ENCODE data around the gene ICE1. TPM values are rescaled to one million over a fixed set of nuclear protein-coding genes. Genes with fewer than 3 reads are reported as not detected.

Gene ICE1
- total RNA-seq, 1 experiment from 2014 or later: 30.6 TPM

GRCh38 chr5:5533927-5534326 is 111.5 kb downstream of the ICE1 start:
- no peaks in the 10 kb centered on the region for H3K4me1 Mint-ChIP-seq (ENCODE audit: low read depth, unreplicated experiment)
- TF ChIP-seq, protein P1, sequence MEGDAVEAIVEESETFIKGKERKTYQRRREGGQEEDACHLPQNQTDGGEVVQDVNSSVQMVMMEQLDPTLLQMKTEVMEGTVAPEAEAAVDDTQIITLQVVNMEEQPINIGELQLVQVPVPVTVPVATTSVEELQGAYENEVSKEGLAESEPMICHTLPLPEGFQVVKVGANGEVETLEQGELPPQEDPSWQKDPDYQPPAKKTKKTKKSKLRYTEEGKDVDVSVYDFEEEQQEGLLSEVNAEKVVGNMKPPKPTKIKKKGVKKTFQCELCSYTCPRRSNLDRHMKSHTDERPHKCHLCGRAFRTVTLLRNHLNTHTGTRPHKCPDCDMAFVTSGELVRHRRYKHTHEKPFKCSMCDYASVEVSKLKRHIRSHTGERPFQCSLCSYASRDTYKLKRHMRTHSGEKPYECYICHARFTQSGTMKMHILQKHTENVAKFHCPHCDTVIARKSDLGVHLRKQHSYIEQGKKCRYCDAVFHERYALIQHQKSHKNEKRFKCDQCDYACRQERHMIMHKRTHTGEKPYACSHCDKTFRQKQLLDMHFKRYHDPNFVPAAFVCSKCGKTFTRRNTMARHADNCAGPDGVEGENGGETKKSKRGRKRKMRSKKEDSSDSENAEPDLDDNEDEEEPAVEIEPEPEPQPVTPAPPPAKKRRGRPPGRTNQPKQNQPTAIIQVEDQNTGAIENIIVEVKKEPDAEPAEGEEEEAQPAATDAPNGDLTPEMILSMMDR (IDR thresholded peaks at IDR 0.05; ENCODE audit: insufficient read depth in 1 of 2, low read depth in 1 of 2, low read length in 1 of 2, severe bottlenecking in 1 of 2, unreplicated experiment in 1 of 2): no peak
- H3K27me3 Mint-ChIP-seq (ENCODE audit: insufficient read depth, unreplicated experiment): no peaks in the 10 kb centered on the region
- POLR2A ChIA-PET: no interaction called here
- no peaks in the 10 kb centered on the region for H3K36me3 Mint-ChIP-seq (ENCODE audit: insufficient read depth, unreplicated experiment)
- H3K4me1 ChIP-seq: no peaks in the 10 kb centered on the region
- BruUV-seq (replicated peaks): no TSS peak
- intact Hi-C loops (cut with micrococcal nuclease; ENCODE audit: unreplicated experiment): no loop called here
- no peak overlapping the region for H3K4me3 Mint-ChIP-seq (ENCODE audit: unreplicated experiment)
- H3K9me3 ChIP-seq: no peaks in the 10 kb centered on the region
- H3K27me3 ChIP-seq (replicated peaks; ENCODE audit: control insufficient read depth, insufficient read depth, low read length): no peaks in the 10 kb centered on the region
- no peaks in the 10 kb centered on the region for H3K36me3 ChIP-seq (ENCODE audit: control insufficient read depth, insufficient read depth, low read length)
- no peak overlapping the region for H3K27ac Mint-ChIP-seq (ENCODE audit: unreplicated experiment)
- DNase-seq: no peak
- CTCF ChIA-PET: no interaction called here
- no peaks in the 10 kb centered on the region for H3K9me3 Mint-ChIP-seq (ENCODE audit: unreplicated experiment)
- no peak overlapping the region for H3K4me3 ChIP-seq (ENCODE audit: low read depth, low read length)

- CTCF ChIA-PET: no interaction called here
- Histone ChIP-seq H3K27me3 (replicated peaks; ENCODE audit: control insufficient read depth, insufficient read depth, low read length) (no peaks in the 10 kb centered on the region), H3K9me3 (no peaks in the 10 kb centered on the region), H3K4me1 (no peaks in the 10 kb centered on the region), H3K36me3 (ENCODE audit: control insufficient read depth, insufficient read depth, low read length) (no peaks in the 10 kb centered on the region), H3K4me3 (ENCODE audit: low read depth, low read length) (no peak overlapping the region)
- Mint-ChIP-seq H3K27me3 (ENCODE audit: insufficient read depth, unreplicated experiment) (no peaks in the 10 kb centered on the region), H3K4me3 (ENCODE audit: unreplicated experiment) (no peak overlapping the region), H3K9me3 (ENCODE audit: unreplicated experiment) (no peaks in the 10 kb centered on the region), H3K27ac (ENCODE audit: unreplicated experiment) (no peak overlapping the region), H3K4me1 (ENCODE audit: low read depth, unreplicated experiment) (no peaks in the 10 kb centered on the region), H3K36me3 (ENCODE audit: insufficient read depth, unreplicated experiment) (no peaks in the 10 kb centered on the region)
- POLR2A ChIA-PET: no interaction called here
- no peak for DNase-seq
- TF ChIP-seq, protein P1 (IDR thresholded peaks at IDR 0.05; ENCODE audit: insufficient read depth in 1 of 2, low read depth in 1 of 2, low read length in 1 of 2, severe bottlenecking in 1 of 2, unreplicated experiment in 1 of 2): no peak
- no TSS peak for BruUV-seq (replicated peaks)
- intact Hi-C loops (cut with micrococcal nuclease; ENCODE audit: unreplicated experiment): no loop called here
These were observed 111.9 kb downstream of the ICE1 start for GRCh38 chr5:5534333-5534732.

- ChIA-PET POLR2A (no interaction called here), CTCF (no interaction called here)
- H3K4me3 Mint-ChIP-seq (ENCODE audit: unreplicated experiment): no peak overlapping the region
- no peak for DNase-seq
- no peaks in the 10 kb centered on the region for H3K27me3 Mint-ChIP-seq (ENCODE audit: insufficient read depth, unreplicated experiment)
- no peaks in the 10 kb centered on the region for H3K27me3 ChIP-seq (replicated peaks; ENCODE audit: control insufficient read depth, insufficient read depth, low read length)
- H3K4me1 ChIP-seq: peaks cover 7% of the 10 kb centered on the region; the same call in 1 of the 2 replicates
- BruUV-seq (replicated peaks): no TSS peak
- no peaks in the 10 kb centered on the region for H3K36me3 Mint-ChIP-seq (ENCODE audit: insufficient read depth, unreplicated experiment)
- H3K9me3 ChIP-seq: no peaks in the 10 kb centered on the region
- H3K9me3 Mint-ChIP-seq (ENCODE audit: unreplicated experiment): peaks cover 15% of the 10 kb centered on the region
- H3K4me1 Mint-ChIP-seq (ENCODE audit: low read depth, unreplicated experiment): no peaks in the 10 kb centered on the region
- intact Hi-C loops (cut with micrococcal nuclease; ENCODE audit: unreplicated experiment): no loop called here
- TF ChIP-seq, protein P1 (IDR thresholded peaks at IDR 0.05; ENCODE audit: insufficient read depth in 1 of 2, low read depth in 1 of 2, low read length in 1 of 2, severe bottlenecking in 1 of 2, unreplicated experiment in 1 of 2): no peak
- no peak overlapping the region for H3K27ac Mint-ChIP-seq (ENCODE audit: unreplicated experiment)
- H3K4me3 ChIP-seq (ENCODE audit: low read depth, low read length): no peak overlapping the region
- no peaks in the 10 kb centered on the region for H3K36me3 ChIP-seq (ENCODE audit: control insufficient read depth, insufficient read depth, low read length)
These were observed 114.4 kb downstream of the ICE1 start for GRCh38 chr5:5536871-5537270.
